A172 (cell line): ENCODE measurements around the gene IL4. TPM values are rescaled to one million over a fixed set of nuclear protein-coding genes. Genes with fewer than 3 reads are reported as not detected.
"Not testable (repeated sequence)": the region's sequence is repeated elsewhere in the genome, so short reads cannot be mapped to it uniquely, and the experiment has no call there.

Source experiments
- DNase-seq: peaks from one replicate; pipeline ENCODE4 v3.0.0-alpha.2; 2015; ENCODE audit warnings: low spot score
- total RNA-seq: library from RNA; depleted of rRNA; stranded (reverse); fragments of >200 nt; shearing (Covaris generic); gene quantifications from 2 replicates; pipeline ENCODE4 v1.2.3, GENCODE V29; 2014; rRNA removed

The IL4 gene
- total RNA-seq = not detected in 2 replicates

DNA sequence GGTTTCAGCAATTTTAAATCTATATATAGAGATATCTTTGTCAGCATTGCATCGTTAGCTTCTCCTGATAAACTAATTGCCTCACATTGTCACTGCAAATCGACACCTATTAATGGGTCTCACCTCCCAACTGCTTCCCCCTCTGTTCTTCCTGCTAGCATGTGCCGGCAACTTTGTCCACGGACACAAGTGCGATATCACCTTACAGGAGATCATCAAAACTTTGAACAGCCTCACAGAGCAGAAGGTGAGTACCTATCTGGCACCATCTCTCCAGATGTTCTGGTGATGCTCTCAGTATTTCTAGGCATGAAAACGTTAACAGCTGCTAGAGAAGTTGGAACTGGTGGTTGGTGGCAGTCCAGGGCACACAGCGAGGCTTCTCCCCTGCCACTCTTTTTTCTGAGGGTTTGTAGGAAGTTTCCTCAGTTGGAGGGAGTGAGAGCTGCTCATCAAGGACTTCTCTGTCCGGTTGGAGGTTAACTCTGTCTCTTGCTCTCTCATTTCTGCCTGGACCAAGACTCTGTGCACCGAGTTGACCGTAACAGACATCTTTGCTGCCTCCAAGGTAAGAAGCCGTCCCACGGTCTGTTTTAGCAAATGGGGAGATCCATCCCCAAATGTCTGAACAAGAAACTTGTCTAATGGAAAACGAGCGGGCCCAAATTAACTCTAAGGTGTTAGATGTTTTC lies at the start of gene IL4:
Gene IL4 (plus strand): TSS at position 51 of the 692 bp plus-strand sequence. CDS start 62 bp downstream, at position 113.
- no peak for DNase-seq

DNA sequence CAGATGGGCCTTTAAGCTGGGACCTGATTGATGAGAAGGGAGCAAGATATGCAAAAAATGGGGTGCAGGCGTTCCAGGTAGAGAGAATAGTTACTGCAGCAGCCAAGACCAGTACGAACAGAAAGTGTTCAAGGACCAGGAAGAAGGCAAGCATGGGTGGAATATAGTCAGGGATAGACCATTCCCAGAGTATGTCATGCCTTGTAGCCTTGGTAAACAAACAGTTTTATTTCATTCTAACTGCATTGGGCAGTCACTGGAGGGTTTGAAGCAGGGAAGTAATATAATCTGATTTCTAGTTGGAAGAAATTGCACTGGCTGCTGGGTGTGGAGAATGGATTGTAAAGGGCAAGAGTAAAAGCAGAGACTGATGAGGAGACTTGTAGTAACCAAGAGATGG lies 46.3 kb upstream of the IL4 start:
- DNase-seq = no peak

DNA sequence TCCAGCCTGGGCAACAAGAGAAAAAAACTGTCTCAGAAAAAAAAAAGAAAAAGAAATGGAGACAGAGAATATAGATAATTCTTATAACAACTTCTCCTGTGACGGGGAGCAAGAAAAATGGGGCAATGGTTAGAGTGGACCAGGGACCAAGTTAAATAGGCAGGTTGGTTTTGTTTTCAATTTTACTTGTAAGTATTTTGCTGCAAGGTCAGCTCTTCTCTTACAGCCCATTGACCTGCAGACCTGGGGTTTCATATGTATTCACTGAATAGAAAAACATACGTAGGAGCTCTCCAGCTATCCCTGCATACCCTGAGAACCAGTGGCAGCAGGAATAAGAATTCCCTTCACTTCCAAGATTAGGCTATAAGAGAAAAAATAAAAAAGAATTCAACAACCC lies 45.0 kb upstream of the IL4 start:
- DNase-seq = no peak

- DNase-seq = no peak
Observed at GRCh38 chr5:132629230-132629944, 44.4 kb upstream of the IL4 start.

DNA sequence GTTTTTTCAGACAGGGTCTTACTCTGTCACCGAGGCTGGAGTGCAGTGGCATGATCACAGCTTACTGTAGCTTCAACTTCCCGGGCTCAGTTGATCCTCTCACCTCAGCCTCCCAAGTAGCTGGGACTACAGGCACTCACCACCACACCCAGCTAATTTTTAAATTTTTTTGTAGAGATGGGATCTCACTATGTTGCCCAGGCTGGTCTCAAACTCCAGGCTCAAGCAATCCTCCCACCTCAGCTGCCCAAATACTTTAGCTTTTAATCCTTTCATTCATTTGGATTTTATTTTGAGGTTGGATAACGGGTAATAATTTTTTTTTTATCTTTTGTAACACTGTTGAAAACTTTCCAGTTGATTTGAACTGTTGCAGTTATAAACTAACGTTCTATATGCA lies 40.2 kb upstream of the IL4 start:
- not testable (repeated sequence) for DNase-seq

- DNase-seq = no peak
Observed at GRCh38 chr5:132635873-132636272, 37.9 kb upstream of the IL4 start.

- DNase-seq = no peak
Observed at GRCh38 chr5:132637241-132637640, 36.5 kb upstream of the IL4 start.

DNA sequence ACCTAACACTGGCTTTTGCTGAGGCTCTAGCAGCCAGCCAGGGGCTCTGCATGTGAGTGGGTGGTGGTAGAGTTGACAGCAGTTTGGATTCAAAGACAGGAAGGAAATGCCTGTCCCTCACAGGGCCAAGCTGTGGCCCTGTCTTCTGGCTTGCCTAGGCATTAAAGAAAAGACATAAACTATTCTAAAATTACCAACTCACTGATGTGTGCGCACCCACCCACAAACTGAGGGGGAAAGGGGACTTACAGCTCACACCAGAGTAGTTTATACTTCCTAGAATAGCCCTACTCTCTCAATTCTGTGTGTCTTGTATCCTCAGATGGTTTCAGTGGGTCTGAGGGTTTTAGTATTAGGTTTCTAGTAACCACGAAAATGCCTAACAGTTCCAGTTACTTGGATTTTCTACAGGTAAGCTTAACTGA lies 34.1 kb upstream of the IL4 start:
- no peak for DNase-seq

GRCh38 chr5:132640613-132641012 lies 33.2 kb upstream of the IL4 start:
- no peak for DNase-seq

- DNase-seq = no peak
Observed at GRCh38 chr5:132641241-132641723, 32.5 kb upstream of the IL4 start.

GRCh38 chr5:132641841-132642240 lies 31.9 kb upstream of the IL4 start:
- no peak for DNase-seq

- DNase-seq = no peak
Observed at GRCh38 chr5:132644177-132644576, 29.6 kb upstream of the IL4 start.

DNA sequence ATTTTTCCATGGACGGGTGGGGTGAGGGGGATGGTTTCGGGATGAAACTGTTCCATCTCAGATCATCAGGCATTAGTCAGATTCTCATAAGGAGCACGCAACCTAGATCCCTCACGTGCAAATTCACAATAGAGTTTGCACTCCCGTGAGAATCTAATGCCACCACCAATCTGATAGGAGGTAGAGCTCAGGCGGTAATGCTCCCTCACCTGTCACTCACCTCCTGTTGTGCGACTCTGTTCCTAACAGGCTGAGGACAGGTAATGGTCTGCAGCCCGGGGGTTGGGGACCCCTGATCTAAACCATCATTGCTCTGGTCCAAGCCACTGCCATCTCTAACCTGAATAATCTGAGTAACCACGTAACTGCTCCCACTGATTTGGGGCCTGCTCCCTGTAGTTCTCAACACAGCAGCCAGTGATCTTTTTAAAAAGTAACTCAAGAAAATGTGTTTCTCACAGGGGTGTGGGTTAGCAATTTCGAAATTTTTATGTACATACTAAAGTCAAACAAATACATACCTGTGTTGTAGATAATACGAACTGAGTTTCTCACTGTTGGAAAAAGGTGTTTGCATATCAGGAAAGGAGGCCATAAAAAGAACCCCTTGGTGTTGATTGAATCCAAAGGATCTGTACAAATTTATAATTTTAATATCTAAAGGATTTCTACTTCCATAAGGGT lies 27.1 kb upstream of the IL4 start:
- DNase-seq = no peak

GRCh38 chr5:132647473-132647872 lies 26.3 kb upstream of the IL4 start:
- DNase-seq = no peak

DNA sequence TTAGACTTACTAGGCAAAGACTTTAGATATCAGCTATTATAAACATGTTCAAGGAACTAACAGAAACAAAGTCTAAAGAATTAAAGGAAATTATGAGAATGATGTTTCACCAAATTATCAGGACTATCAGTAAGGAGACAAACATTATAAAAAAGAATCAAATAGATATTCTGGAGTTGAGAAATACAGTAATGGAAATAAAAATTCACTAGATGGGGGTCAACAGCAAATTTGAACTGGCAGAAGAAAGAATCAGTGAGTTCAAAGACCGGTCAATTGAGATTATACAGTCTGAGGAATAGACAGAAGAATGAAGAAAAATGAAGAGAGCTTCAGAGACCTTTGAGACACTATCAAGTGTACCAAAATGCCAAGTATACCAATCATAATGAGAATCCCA lies 25.4 kb upstream of the IL4 start:
- DNase-seq = no peak

DNA sequence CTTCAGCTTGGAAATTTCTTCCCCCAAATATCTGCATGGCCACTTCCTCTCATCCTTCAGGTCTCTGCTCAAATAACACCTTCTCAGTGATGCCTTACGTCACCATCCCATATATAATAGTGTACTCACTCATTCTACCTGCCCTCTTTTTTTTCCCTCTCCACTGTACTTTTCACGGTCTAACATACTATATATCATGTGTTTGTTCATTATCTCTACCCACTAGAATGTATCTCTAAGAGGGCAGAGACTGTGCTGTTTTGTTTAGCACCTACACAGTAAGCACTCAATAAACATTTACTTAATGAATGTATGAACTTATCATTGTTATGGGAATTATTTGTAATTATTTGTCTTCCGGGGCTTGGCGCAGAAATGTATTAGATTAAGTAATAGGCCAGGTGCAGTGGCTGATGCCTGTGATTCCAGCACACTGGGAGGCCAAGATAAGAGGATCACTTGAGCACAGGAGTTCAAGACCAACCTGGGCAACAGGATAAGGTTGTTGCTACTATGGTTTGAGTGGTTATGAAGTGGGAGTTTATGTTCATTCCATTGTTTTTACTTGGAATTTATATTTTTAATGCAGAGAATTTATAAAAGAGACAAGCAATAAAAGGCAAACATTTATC lies 21.8 kb upstream of the IL4 start:
- no peak for DNase-seq

DNA sequence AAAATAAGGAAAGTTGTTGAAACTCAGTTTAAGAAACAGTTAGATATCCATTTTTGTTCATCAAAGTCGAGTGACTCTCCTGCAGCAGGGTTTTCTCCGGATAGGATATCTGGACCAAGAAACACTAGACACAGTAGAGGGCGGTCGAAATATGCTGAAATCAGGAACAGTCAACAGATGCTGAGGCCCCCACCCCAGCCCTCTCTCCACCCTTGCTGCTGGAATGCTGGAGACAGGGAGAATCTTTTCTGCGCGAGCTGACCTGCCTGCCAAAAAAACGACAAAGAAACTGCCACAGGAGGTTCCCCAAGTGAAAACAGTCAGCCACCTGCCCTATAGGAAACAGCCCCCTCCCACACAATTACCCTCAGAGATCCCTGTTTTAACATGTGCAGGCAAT lies 20.1 kb upstream of the IL4 start:
- no peak for DNase-seq

GRCh38 chr5:132655821-132656773 lies 17.7 kb upstream of the IL4 start:
- DNase-seq = no peak

- no peak for DNase-seq
Observed at GRCh38 chr5:132656774-132657355, 16.9 kb upstream of the IL4 start.

DNA sequence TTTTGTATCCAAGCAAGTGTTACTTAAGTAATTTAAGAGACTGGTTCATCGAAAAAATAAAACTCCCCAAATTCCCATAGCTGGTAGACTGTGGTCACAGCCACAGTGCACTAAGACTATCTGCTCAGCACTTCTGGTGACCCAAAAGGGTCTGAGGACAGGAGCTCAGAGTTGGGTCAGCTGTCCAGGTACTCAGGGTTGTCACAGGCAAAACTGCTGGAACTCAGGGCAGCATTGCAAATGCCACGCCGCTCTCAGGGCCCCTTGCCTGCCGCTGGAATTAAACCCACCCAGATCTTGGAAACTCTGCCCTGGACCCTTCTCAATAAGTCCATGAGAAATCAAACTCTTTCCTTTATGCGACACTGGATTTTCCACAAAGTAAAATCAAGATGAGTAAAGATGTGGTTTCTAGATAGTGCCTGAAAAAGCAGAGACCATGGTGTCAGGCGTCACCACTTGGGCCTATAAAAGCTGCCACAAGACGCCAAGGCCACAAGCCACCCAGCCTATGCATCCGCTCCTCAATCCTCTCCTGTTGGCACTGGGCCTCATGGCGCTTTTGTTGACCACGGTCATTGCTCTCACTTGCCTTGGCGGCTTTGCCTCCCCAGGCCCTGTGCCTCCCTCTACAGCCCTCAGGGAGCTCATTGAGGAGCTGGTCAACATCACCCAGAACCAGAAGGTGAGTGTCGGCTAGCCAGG lies 16.0 kb upstream of the IL4 start, which contains the start of gene IL13:
Gene IL13 (plus strand): TSS at position 498 of the 705 bp plus-strand sequence. CDS start 14 bp downstream, at position 512.
- no peak for DNase-seq
